ENCODE results near the gene KIF16B. TPM values are rescaled to one million over a fixed set of nuclear protein-coding genes. Genes with fewer than 3 reads are reported as not detected.

The KIF16B gene
- total RNA-seq, 1 donor from 2014 or later, result 19.0 TPM

- peaks cover 2% of the 10 kb centered on the region for H3K36me3 ChIP-seq (ENCODE audit: control insufficient read depth, insufficient read depth, low read length)
- FAIRE-seq (no peak), DNase-seq (ENCODE audit: low read depth) (peak; percentile 96)
- no peak overlapping the region for H3K4me3 ChIP-seq (ENCODE audit: low read depth, low read length)
- no peaks in the 10 kb centered on the region for H3K27me3 ChIP-seq (ENCODE audit: control insufficient read depth, insufficient read depth, low read length)
- no peak for TF ChIP-seq CTCF (IDR thresholded peaks at IDR 0.05; ENCODE audit: insufficient read depth, low read length, severe bottlenecking)
These were observed 279.7 kb downstream of the KIF16B start for GRCh38 chr20:16293590-16293989.

- no peaks in the 10 kb centered on the region for H3K27me3 ChIP-seq (ENCODE audit: control insufficient read depth, insufficient read depth, low read length)
These were observed 280.9 kb downstream of the KIF16B start for GRCh38 chr20:16292226-16292880.

GRCh38 chr20:16290358-16290757, 282.9 kb downstream of the KIF16B start:
- FAIRE-seq (no peak), DNase-seq (ENCODE audit: low read depth) (no peak)
- TF ChIP-seq CTCF (IDR thresholded peaks at IDR 0.05; ENCODE audit: insufficient read depth, low read length, severe bottlenecking), result no peak
- H3K27me3 ChIP-seq (ENCODE audit: control insufficient read depth, insufficient read depth, low read length), result no peaks in the 10 kb centered on the region
- H3K4me3 ChIP-seq (ENCODE audit: low read depth, low read length), result no peak overlapping the region
- peaks cover 4% of the 10 kb centered on the region for H3K36me3 ChIP-seq (ENCODE audit: control insufficient read depth, insufficient read depth, low read length)

More at GRCh38 chr20:16292226-16292880, 280.9 kb downstream of the KIF16B start:
- peaks cover 2% of the 10 kb centered on the region for H3K36me3 ChIP-seq (ENCODE audit: control insufficient read depth, insufficient read depth, low read length)
- DNase-seq (ENCODE audit: low read depth), result peak; percentile 83
- H3K4me3 ChIP-seq (ENCODE audit: low read depth, low read length), result no peak overlapping the region
- FAIRE-seq, result no peak
- no peak for TF ChIP-seq CTCF (IDR thresholded peaks at IDR 0.05; ENCODE audit: insufficient read depth, low read length, severe bottlenecking)

GRCh38 chr20:16287776-16288175, 285.5 kb downstream of the KIF16B start:
- no peak overlapping the region for H3K4me3 ChIP-seq (ENCODE audit: low read depth, low read length)
- no peak for TF ChIP-seq CTCF (IDR thresholded peaks at IDR 0.05; ENCODE audit: insufficient read depth, low read length, severe bottlenecking)
- DNase-seq (ENCODE audit: low read depth) (no peak), FAIRE-seq (no peak)
- no peaks in the 10 kb centered on the region for H3K27me3 ChIP-seq (ENCODE audit: control insufficient read depth, insufficient read depth, low read length)
- peaks cover 4% of the 10 kb centered on the region for H3K36me3 ChIP-seq (ENCODE audit: control insufficient read depth, insufficient read depth, low read length)

- Histone ChIP-seq H3K36me3 (ENCODE audit: control insufficient read depth, insufficient read depth, low read length) (peaks cover 5% of the 10 kb centered on the region), H3K27me3 (ENCODE audit: control insufficient read depth, insufficient read depth, low read length) (no peaks in the 10 kb centered on the region), H3K4me3 (ENCODE audit: low read depth, low read length) (no peak overlapping the region)
- no peak for TF ChIP-seq CTCF (IDR thresholded peaks at IDR 0.05; ENCODE audit: insufficient read depth, low read length, severe bottlenecking)
- FAIRE-seq, result no peak
- no peak for DNase-seq (ENCODE audit: low read depth)
These were observed 286.6 kb downstream of the KIF16B start for GRCh38 chr20:16286601-16287000.

All from bronchial epithelial cell (primary cell).